Measurements from ENCODE around the gene VGLL4. TPM values are rescaled to one million over a fixed set of nuclear protein-coding genes. Genes with fewer than 3 reads are reported as not detected.

Gene VGLL4
- total RNA-seq, 1 donor from 2014 or later, result 29.3 TPM

- no peak for DNase-seq
- H3K27me3 ChIP-seq (ENCODE audit: low read depth), result no peaks in the 10 kb centered on the region
- no peak overlapping the region for H3K4me3 ChIP-seq
- H3K4me1 ChIP-seq, result peaks cover 5% of the 10 kb centered on the region
- H3K9me3 ChIP-seq (replicated peaks), result no peaks in the 10 kb centered on the region
- no peaks in the 10 kb centered on the region for H3K36me3 ChIP-seq
- H3K27ac ChIP-seq (replicated peaks), result no peak overlapping the region
- intact Hi-C loops (cut with micrococcal nuclease), result no loop called here
- no peak for TF ChIP-seq CTCF (IDR thresholded peaks at IDR 0.05; ENCODE audit: borderline replicate concordance)
Measured at GRCh38 chr3:11680509-11680908, 36.8 kb upstream of the VGLL4 start.

GRCh38 chr3:11679964-11680363 is 36.2 kb upstream of the VGLL4 start:
- no peak overlapping the region for H3K4me3 ChIP-seq
- intact Hi-C loops (cut with micrococcal nuclease), result no loop called here
- peaks cover 5% of the 10 kb centered on the region for H3K4me1 ChIP-seq
- no peaks in the 10 kb centered on the region for H3K27me3 ChIP-seq (ENCODE audit: low read depth)
- DNase-seq, result no peak
- no peaks in the 10 kb centered on the region for H3K9me3 ChIP-seq (replicated peaks)
- no peak overlapping the region for H3K27ac ChIP-seq (replicated peaks)
- no peak for TF ChIP-seq CTCF (IDR thresholded peaks at IDR 0.05; ENCODE audit: borderline replicate concordance)
- no peaks in the 10 kb centered on the region for H3K36me3 ChIP-seq

- no peak overlapping the region for H3K27ac ChIP-seq (replicated peaks)
- TF ChIP-seq CTCF (IDR thresholded peaks at IDR 0.05; ENCODE audit: borderline replicate concordance), result no peak
- H3K4me3 ChIP-seq, result no peak overlapping the region
- H3K27me3 ChIP-seq (ENCODE audit: low read depth), result no peaks in the 10 kb centered on the region
- intact Hi-C loops (cut with micrococcal nuclease), result no loop called here
- H3K36me3 ChIP-seq, result no peaks in the 10 kb centered on the region
- DNase-seq, result no peak
- H3K4me1 ChIP-seq, result peaks cover 24% of the 10 kb centered on the region
- H3K9me3 ChIP-seq (replicated peaks), result no peaks in the 10 kb centered on the region
Measured at GRCh38 chr3:11672363-11672762, 28.6 kb upstream of the VGLL4 start.

GRCh38 chr3:11671648-11672100 is 28.0 kb upstream of the VGLL4 start:
- Histone ChIP-seq H3K4me1 (peaks cover 24% of the 10 kb centered on the region), H3K27me3 (ENCODE audit: low read depth) (no peaks in the 10 kb centered on the region), H3K9me3 (replicated peaks) (no peaks in the 10 kb centered on the region), H3K27ac (replicated peaks) (no peak overlapping the region), H3K4me3 (no peak overlapping the region), H3K36me3 (no peaks in the 10 kb centered on the region)
- no peak for TF ChIP-seq CTCF (IDR thresholded peaks at IDR 0.05; ENCODE audit: borderline replicate concordance)
- DNase-seq, result peak; percentile 29
- intact Hi-C loops (cut with micrococcal nuclease), result no loop called here

GRCh38 chr3:11668243-11669235 is 24.8 kb upstream of the VGLL4 start:
- Histone ChIP-seq H3K4me3 (no peak overlapping the region), H3K27me3 (ENCODE audit: low read depth) (no peaks in the 10 kb centered on the region), H3K4me1 (peaks cover 24% of the 10 kb centered on the region), H3K36me3 (no peaks in the 10 kb centered on the region), H3K27ac (replicated peaks) (no peak overlapping the region), H3K9me3 (replicated peaks) (no peaks in the 10 kb centered on the region)
- no peak for TF ChIP-seq CTCF (IDR thresholded peaks at IDR 0.05; ENCODE audit: borderline replicate concordance)
- no peak for DNase-seq
- intact Hi-C loops (cut with micrococcal nuclease), result no loop called here

Data from left ventricle myocardium inferior (tissue), 1 donor.